SJSA1 (cell line): ENCODE measurements around the gene RPS6KA4. TPM values are rescaled to one million over a fixed set of nuclear protein-coding genes. Genes with fewer than 3 reads are reported as not detected.
A peak's percentile ranks its signal among the peaks of the same experiment; 100 is the strongest.

ENCODE experiments used
- DNase-seq, 2 experiments: peaks; one replicate each; pipeline ENCODE4 v3.0.0-alpha.2; 2015 to 2020; ENCODE audit warnings: low spot score in 2 of 2, low read depth in 1 of 2
- H3K27ac ChIP-seq: fragments of 250-450 bp; sonication (Bioruptor Pico); 2 replicates; pipeline ENCODE4 v1.5.1; 2020; ENCODE audit warnings: mild to moderate bottlenecking, moderate library complexity
- H3K27me3 ChIP-seq: fragments of 250-450 bp; sonication (Bioruptor Pico); replicated peaks from 2 replicates; pipeline ENCODE4 v1.5.1; 2020; ENCODE audit warnings: mild to moderate bottlenecking, moderate library complexity
- H3K36me3 ChIP-seq: fragments of 250-450 bp; sonication (Bioruptor Pico); 2 replicates; pipeline ENCODE4 v1.5.1; 2020; ENCODE audit warnings: mild to moderate bottlenecking
- H3K4me1 ChIP-seq: fragments of 250-450 bp; sonication (Bioruptor Pico); replicated peaks from 2 replicates; pipeline ENCODE4 v1.6.1; 2021; ENCODE audit warnings: mild to moderate bottlenecking
- H3K4me3 ChIP-seq: fragments of 250-450 bp; sonication (Bioruptor Pico); 2 replicates; pipeline ENCODE4 v1.5.1; 2020; ENCODE audit warnings: mild to moderate bottlenecking
- H3K9me3 ChIP-seq: fragments of 250-450 bp; sonication (Bioruptor Pico); replicated peaks from 2 replicates; pipeline ENCODE4 v1.5.1; 2020; ENCODE audit warnings: mild to moderate bottlenecking
- total RNA-seq: library from RNA; depleted of rRNA; stranded (reverse); fragments of >200 nt; shearing (Covaris generic); gene quantifications from 2 replicates; pipeline ENCODE4 v1.2.3, GENCODE V29; 2014

The RPS6KA4 gene
- total RNA-seq, 1 experiment from 2014 or later, result 84.1 TPM

GRCh38 chr11:64337538-64338249 is 21.3 kb upstream of the RPS6KA4 start:
- Histone ChIP-seq H3K4me1 (peaks cover 15% of the 10 kb centered on the region), H3K27ac (no peak overlapping the region), H3K36me3 (no peaks in the 10 kb centered on the region), H3K9me3 (0 out of 2 replicates have a peak, but pooled peaks cover 4% of the 10 kb centered on the region), H3K27me3 (no peaks in the 10 kb centered on the region), H3K4me3 (no peak overlapping the region)
- no peak for DNase-seq

- H3K4me1 ChIP-seq, result peaks cover 15% of the 10 kb centered on the region
- no peak overlapping the region for H3K4me3 ChIP-seq
- H3K27me3 ChIP-seq, result no peaks in the 10 kb centered on the region
- 0 out of 2 replicates have a peak, but pooled peaks cover 4% of the 10 kb centered on the region for H3K9me3 ChIP-seq
- H3K27ac ChIP-seq, result no peak overlapping the region
- DNase-seq, result no peak
- no peaks in the 10 kb centered on the region for H3K36me3 ChIP-seq
These were observed 20.2 kb upstream of the RPS6KA4 start for GRCh38 chr11:64338716-64339115.

- no peaks in the 10 kb centered on the region for H3K27me3 ChIP-seq
- H3K27ac ChIP-seq, result no peak overlapping the region
- H3K4me3 ChIP-seq, result no peak overlapping the region
- peaks cover 15% of the 10 kb centered on the region for H3K4me1 ChIP-seq
- H3K9me3 ChIP-seq, result 0 out of 2 replicates have a peak, but pooled peaks cover 4% of the 10 kb centered on the region
- DNase-seq, result no peak
- no peaks in the 10 kb centered on the region for H3K36me3 ChIP-seq
These were observed 19.7 kb upstream of the RPS6KA4 start for GRCh38 chr11:64339286-64339685.

GRCh38 chr11:64339754-64340408 is 19.1 kb upstream of the RPS6KA4 start, which contains the start of gene CCDC88B:
CCDC88B (plus strand) TSS chr11:64340204; CDS start chr11:64340267, 63 bp downstream.
- DNase-seq, result no peak
- 0 out of 2 replicates have a peak, but pooled peaks cover 4% of the 10 kb centered on the region for H3K9me3 ChIP-seq
- no peak within 1 kb of the TSS for H3K27ac ChIP-seq
- H3K4me1 ChIP-seq, result peaks cover 9% of the 10 kb centered on the region
- H3K36me3 ChIP-seq, result no peaks in the 10 kb centered on the region
- H3K4me3 ChIP-seq, result no peak within 1 kb of the TSS
- no peaks in the 10 kb centered on the region for H3K27me3 ChIP-seq

GRCh38 chr11:64340671-64341335 is 18.2 kb upstream of the RPS6KA4 start:
- 0 out of 2 replicates have a peak, but pooled peaks cover 4% of the 10 kb centered on the region for H3K9me3 ChIP-seq
- H3K27ac ChIP-seq, result no peak overlapping the region
- peak in 1 of 2 experiments; percentile 65 for DNase-seq
- H3K4me3 ChIP-seq, result no peak overlapping the region
- H3K36me3 ChIP-seq, result no peaks in the 10 kb centered on the region
- peaks cover 6% of the 10 kb centered on the region for H3K4me1 ChIP-seq
- no peaks in the 10 kb centered on the region for H3K27me3 ChIP-seq

GRCh38 chr11:64341429-64341828 is 17.5 kb upstream of the RPS6KA4 start:
- Histone ChIP-seq H3K27me3 (no peaks in the 10 kb centered on the region), H3K4me1 (peaks cover 6% of the 10 kb centered on the region), H3K36me3 (no peaks in the 10 kb centered on the region), H3K4me3 (no peak overlapping the region), H3K27ac (no peak overlapping the region), H3K9me3 (0 out of 2 replicates have a peak, but pooled peaks cover 4% of the 10 kb centered on the region)
- DNase-seq, result no peak

GRCh38 chr11:64341851-64342791 is 16.8 kb upstream of the RPS6KA4 start:
- H3K27me3 ChIP-seq, result no peaks in the 10 kb centered on the region
- DNase-seq, result peak; percentile 64 to 94
- H3K27ac ChIP-seq, result no peak overlapping the region
- peak overlapping the region; percentile 14 for H3K4me3 ChIP-seq
- 0 out of 2 replicates have a peak, but pooled peaks cover 4% of the 10 kb centered on the region for H3K9me3 ChIP-seq
- H3K36me3 ChIP-seq, result no peaks in the 10 kb centered on the region
- H3K4me1 ChIP-seq, result peaks cover 6% of the 10 kb centered on the region

- no peaks in the 10 kb centered on the region for H3K36me3 ChIP-seq
- DNase-seq, result no peak
- no peak overlapping the region for H3K4me3 ChIP-seq
These were observed 15.9 kb upstream of the RPS6KA4 start for GRCh38 chr11:64342869-64343745.

GRCh38 chr11:64343767-64344559 is 15.0 kb upstream of the RPS6KA4 start:
- DNase-seq, result no peak
- Histone ChIP-seq H3K9me3 (0 out of 2 replicates have a peak, but pooled peaks cover 4% of the 10 kb centered on the region), H3K4me3 (no peak overlapping the region), H3K4me1 (peaks cover 6% of the 10 kb centered on the region), H3K36me3 (no peaks in the 10 kb centered on the region), H3K27me3 (no peaks in the 10 kb centered on the region), H3K27ac (no peak overlapping the region)

More at GRCh38 chr11:64342869-64343745, 15.9 kb upstream of the RPS6KA4 start:
- Histone ChIP-seq H3K4me1 (peaks cover 6% of the 10 kb centered on the region), H3K27ac (no peak overlapping the region), H3K27me3 (no peaks in the 10 kb centered on the region), H3K9me3 (0 out of 2 replicates have a peak, but pooled peaks cover 4% of the 10 kb centered on the region)

- H3K27ac ChIP-seq, result no peak overlapping the region
These were observed 14.2 kb upstream of the RPS6KA4 start for GRCh38 chr11:64344787-64345186.

GRCh38 chr11:64347193-64347867 is 11.6 kb upstream of the RPS6KA4 start:
- no peak for DNase-seq
- Histone ChIP-seq H3K4me1 (peaks cover 2% of the 10 kb centered on the region), H3K4me3 (no peak overlapping the region), H3K27me3 (peaks cover 7% of the 10 kb centered on the region; the same call in 1 of the 2 replicates), H3K9me3 (no peaks in the 10 kb centered on the region), H3K36me3 (no peaks in the 10 kb centered on the region), H3K27ac (no peak overlapping the region)

More at GRCh38 chr11:64344787-64345186, 14.2 kb upstream of the RPS6KA4 start:
- Histone ChIP-seq H3K4me1 (peaks cover 6% of the 10 kb centered on the region), H3K27me3 (no peaks in the 10 kb centered on the region), H3K4me3 (no peak overlapping the region), H3K36me3 (no peaks in the 10 kb centered on the region), H3K9me3 (0 out of 2 replicates have a peak, but pooled peaks cover 4% of the 10 kb centered on the region)
- DNase-seq, result no peak
